K562 (cell line): ENCODE measurements around the gene ITPR1. TPM values are rescaled to one million over a fixed set of nuclear protein-coding genes. Genes with fewer than 3 reads are reported as not detected.

Experiments
- CHD7 ChIP-seq: fragments of 200-600 bp; sonication (generic); IDR thresholded peaks from one replicate; pipeline ENCODE4 v1.6.1; 2012; ENCODE audit warnings: mild to moderate bottlenecking, low read depth, low read length, inconsistent platforms
- GABPA ChIP-seq: fragments of 200-800 bp; sonication (Bioruptor generic); conservative IDR thresholded peaks from 2 replicates; pipeline ENCODE4 v1.6.1; 2016; ENCODE audit warnings: low read depth, missing genetic modification characterization, missing compliant biosample characterization
- MCM5 ChIP-seq: fragments of 450-650 bp; IDR thresholded peaks from 2 replicates; pipeline ENCODE4 v1.6.1; 2016; ENCODE audit warnings: low read depth
- RBFOX2 ChIP-seq: fragments of 200-400 bp; formaldehyde crosslinking; IDR thresholded peaks from 2 replicates; pipeline ENCODE4 v1.6.1; 2017; ENCODE audit warnings: low read depth, mild to moderate bottlenecking, low read length, moderate library complexity
- ZBTB9 ChIP-seq: fragments of 450-650 bp; formaldehyde crosslinking; IDR thresholded peaks from 2 replicates; pipeline ENCODE4 v1.4.0; 2020; ENCODE audit warnings: mild to moderate bottlenecking, moderate library complexity
- polyA plus RNA-seq, 8 experiments: library from polyadenylated mRNA; depleted of rRNA in 4 of 8; stranded (reverse) in 5 of 8; unstranded in 3 of 8; fragments of >200 nt; fragmentation: Nextera tagmentation in 2 of 8; fragmentation: Illumina TruSeq in 1 of 8; extraction: Ambion mirVana in 2 of 8; extraction: Trizol in 1 of 8; gene quantifications; 2 replicates each; pipeline versions ENCODE4 v1.2.1 to v1.2.3, GENCODE V29; 2011 to 2014; ENCODE audit warnings: inconsistent platforms in 1 of 8, missing spikeins in 1 of 8
- total RNA-seq, 7 experiments: library from RNA; depleted of rRNA in 6 of 7; stranded (reverse); fragments of >200 nt in 6 of 7; fragmentation: Illumina TruSeq in 2 of 7; extraction: Trizol in 2 of 7; gene quantifications; 2 replicates each; pipeline versions ENCODE4 v1.2.1 to v1.2.3, GENCODE V29; 2011 to 2021; ENCODE audit warnings: low replicate concordance in 1 of 7
- TF ChIP-seq, protein P1 (sequence below): sonication (generic); formaldehyde crosslinking; IDR thresholded peaks from 2 replicates; pipeline ENCODE4 v1.8.1; 2023; ENCODE audit warnings: missing genetic modification reagents, mild to moderate bottlenecking, borderline replicate concordance

Gene ITPR1
- total and polyA plus RNA-seq, 9 of the 15 experiments (the other 6 are each of a cell fraction or from before 2014, with no cell fraction given): 22.4 to 40.0 (median 27.4) TPM

DNA sequence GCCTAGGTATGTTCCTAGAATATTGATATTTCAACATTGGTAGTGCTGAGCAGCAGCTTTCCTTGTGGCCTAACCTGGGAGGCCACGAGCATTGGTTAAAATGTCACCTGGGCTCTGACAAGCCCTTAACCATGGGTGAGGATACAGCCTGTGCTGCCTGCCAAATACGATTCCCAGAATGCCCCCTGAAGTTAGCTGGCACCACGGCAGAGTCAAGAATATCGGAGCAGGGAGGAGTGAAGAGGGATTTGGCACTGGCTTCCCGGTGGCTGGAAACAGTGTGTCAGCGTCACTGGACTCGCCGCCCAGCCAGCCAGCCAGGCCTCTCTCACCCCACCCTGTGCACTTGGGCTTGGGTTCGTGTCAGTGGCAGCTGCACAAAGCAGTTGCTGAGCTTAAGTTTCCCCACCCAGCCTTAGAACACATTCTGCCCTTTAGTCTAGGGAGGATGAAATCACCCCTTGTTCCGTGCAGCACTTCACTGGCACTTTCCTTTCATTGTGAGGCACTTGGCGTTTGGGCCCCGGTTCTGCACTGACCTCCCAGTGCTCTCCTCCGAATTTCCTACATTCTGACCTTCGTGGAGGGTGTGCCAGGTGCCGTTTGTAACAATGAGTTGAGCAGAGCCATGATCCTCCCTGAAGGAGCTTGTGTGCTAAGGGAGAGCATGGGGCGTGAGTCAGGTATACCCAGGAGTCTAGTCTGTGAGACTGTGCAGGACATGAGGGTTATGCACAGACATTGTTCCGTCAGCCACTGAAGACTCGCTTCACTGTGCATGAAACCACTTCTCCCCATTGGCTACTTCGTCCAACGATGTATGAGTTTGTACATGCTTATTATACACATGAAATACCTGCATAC, 333.3 kb downstream of the ITPR1 start (continued):
- TF ChIP-seq ZBTB9 (no peak), MCM5 (no peak), RBFOX2 (0 out of 2 replicates have a peak, but pooled peaks have one; percentile 43), GABPA (tag) (no peak), CHD7 (no peak)
- TF ChIP-seq, protein P1, sequence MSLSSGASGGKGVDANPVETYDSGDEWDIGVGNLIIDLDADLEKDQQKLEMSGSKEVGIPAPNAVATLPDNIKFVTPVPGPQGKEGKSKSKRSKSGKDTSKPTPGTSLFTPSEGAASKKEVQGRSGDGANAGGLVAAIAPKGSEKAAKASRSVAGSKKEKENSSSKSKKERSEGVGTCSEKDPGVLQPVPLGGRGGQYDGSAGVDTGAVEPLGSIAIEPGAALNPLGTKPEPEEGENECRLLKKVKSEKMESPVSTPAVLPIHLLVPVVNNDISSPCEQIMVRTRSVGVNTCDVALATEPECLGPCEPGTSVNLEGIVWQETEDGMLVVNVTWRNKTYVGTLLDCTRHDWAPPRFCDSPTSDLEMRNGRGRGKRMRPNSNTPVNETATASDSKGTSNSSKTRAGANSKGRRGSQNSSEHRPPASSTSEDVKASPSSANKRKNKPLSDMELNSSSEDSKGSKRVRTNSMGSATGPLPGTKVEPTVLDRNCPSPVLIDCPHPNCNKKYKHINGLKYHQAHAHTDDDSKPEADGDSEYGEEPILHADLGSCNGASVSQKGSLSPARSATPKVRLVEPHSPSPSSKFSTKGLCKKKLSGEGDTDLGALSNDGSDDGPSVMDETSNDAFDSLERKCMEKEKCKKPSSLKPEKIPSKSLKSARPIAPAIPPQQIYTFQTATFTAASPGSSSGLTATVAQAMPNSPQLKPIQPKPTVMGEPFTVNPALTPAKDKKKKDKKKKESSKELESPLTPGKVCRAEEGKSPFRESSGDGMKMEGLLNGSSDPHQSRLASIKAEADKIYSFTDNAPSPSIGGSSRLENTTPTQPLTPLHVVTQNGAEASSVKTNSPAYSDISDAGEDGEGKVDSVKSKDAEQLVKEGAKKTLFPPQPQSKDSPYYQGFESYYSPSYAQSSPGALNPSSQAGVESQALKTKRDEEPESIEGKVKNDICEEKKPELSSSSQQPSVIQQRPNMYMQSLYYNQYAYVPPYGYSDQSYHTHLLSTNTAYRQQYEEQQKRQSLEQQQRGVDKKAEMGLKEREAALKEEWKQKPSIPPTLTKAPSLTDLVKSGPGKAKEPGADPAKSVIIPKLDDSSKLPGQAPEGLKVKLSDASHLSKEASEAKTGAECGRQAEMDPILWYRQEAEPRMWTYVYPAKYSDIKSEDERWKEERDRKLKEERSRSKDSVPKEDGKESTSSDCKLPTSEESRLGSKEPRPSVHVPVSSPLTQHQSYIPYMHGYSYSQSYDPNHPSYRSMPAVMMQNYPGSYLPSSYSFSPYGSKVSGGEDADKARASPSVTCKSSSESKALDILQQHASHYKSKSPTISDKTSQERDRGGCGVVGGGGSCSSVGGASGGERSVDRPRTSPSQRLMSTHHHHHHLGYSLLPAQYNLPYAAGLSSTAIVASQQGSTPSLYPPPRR: no peak
